GM23338 (cell line): Measurements from ENCODE around the gene FMC1. TPM values are rescaled to one million over a fixed set of nuclear protein-coding genes. Genes with fewer than 3 reads are reported as not detected.

Source experiments
- EZH2phosphoT487 ChIP-seq: fragments of 200-600 bp; sonication (generic); IDR thresholded peaks from one replicate; pipeline ENCODE4 v1.8.1; 2018; ENCODE audit warnings: antibody characterized with exemption; ENCODE audit not compliant: unreplicated experiment
- JUNB ChIP-seq: IDR thresholded peaks from one replicate; pipeline ENCODE4 v1.6.1; 2016; ENCODE audit warnings: antibody characterized with exemption; ENCODE audit not compliant: unreplicated experiment
- REST ChIP-seq: IDR thresholded peaks from one replicate; pipeline ENCODE4 v1.6.1; 2018; ENCODE audit warnings: antibody characterized with exemption; ENCODE audit not compliant: unreplicated experiment
- STAT1 ChIP-seq: IDR thresholded peaks from one replicate; pipeline ENCODE4 v1.6.1; 2016; ENCODE audit warnings: antibody characterized with exemption; ENCODE audit not compliant: unreplicated experiment
- ZNF114 ChIP-seq: fragments of 250-450 bp; sonication (Bioruptor Pico); IDR thresholded peaks from 2 replicates; pipeline ENCODE4 v1.5.0; 2020; ENCODE audit warnings: mild to moderate bottlenecking, moderate library complexity
- ZNF331 ChIP-seq: fragments of 250-450 bp; sonication (Bioruptor Pico); IDR thresholded peaks from 2 replicates; pipeline ENCODE4 v1.5.0; 2020; ENCODE audit warnings: low read depth, mild to moderate bottlenecking, moderate library complexity
- ZNF462 ChIP-seq: fragments of 250-450 bp; sonication (Bioruptor Pico); IDR thresholded peaks from 2 replicates; pipeline ENCODE4 v1.5.0; 2020; ENCODE audit warnings: mild to moderate bottlenecking, moderate library complexity
- polyA plus RNA-seq: library from polyadenylated mRNA; unstranded; fragments of >200 nt; fragmentation: Nextera tagmentation; extraction: Ambion mirVana; gene quantifications from 2 replicates; pipeline ENCODE4 v1.2.1, GENCODE V29; 2016
- total RNA-seq: library from RNA; depleted of rRNA; stranded (reverse); fragments of >200 nt; shearing (Covaris generic); gene quantifications from 2 replicates; pipeline ENCODE4 v1.2.3, GENCODE V29; 2014

The FMC1 gene
- total and polyA plus RNA-seq, 2 experiments from 2014 or later, result 4.8 to 70.5 TPM

GRCh38 chr7:139334399-139335150 is 6.6 kb upstream of the FMC1 start (continued):
- no peak for TF ChIP-seq ZNF462
- no peak for TF ChIP-seq REST
- TF ChIP-seq ZNF331 (CRISPR knock-in tag), result no peak
- TF ChIP-seq EZH2phosphoT487, result no peak
- no peak for TF ChIP-seq JUNB
- TF ChIP-seq STAT1, result no peak
- no peak for TF ChIP-seq ZNF114
